Kidney (tissue), 14 donors: ENCODE results near the gene SMC5. TPM values are rescaled to one million over a fixed set of nuclear protein-coding genes. Genes with fewer than 3 reads are reported as not detected.

Experiments
- DNase-seq, 5 donors: peaks; one replicate each; pipeline ENCODE4 v3.0.0-alpha.2; 2013 to 2020
- FAIRE-seq: peaks from 2 replicates; lab custom pipeline; 2012; peaks lifted over from hg19 to GRCh38; lab: Jason Lieb, UNC
- H3K27ac ChIP-seq, 2 donors: one replicate each; pipeline ENCODE4 v1.7.0; 2013; ENCODE audit warnings: low read depth in 2 of 2, low read length in 2 of 2, inconsistent platforms in 1 of 2
- H3K27me3 ChIP-seq: one replicate; pipeline ENCODE4 v1.7.1; 2013; ENCODE audit warnings: low read length, inconsistent platforms; ENCODE audit not compliant: control insufficient read depth, insufficient read depth
- H3K36me3 ChIP-seq, 3 donors: one replicate each; pipeline versions ENCODE4 v1.7.0 to v1.7.1; 2013; ENCODE audit warnings: low read length in 3 of 3, control low read depth in 1 of 3, inconsistent platforms in 1 of 3; ENCODE audit not compliant: insufficient read depth in 3 of 3, control insufficient read depth in 2 of 3
- H3K4me1 ChIP-seq, 3 donors: one replicate each; pipeline versions ENCODE4 v1.7.0 to v1.7.1; 2013; ENCODE audit warnings: low read length in 3 of 3, inconsistent platforms in 1 of 3, low read depth in 1 of 3; ENCODE audit not compliant: control insufficient read depth in 2 of 3, insufficient read depth in 2 of 3
- H3K4me3 ChIP-seq, 3 donors: one replicate each; pipeline versions ENCODE4 v1.7.0 to v1.8.1; 2013; ENCODE audit warnings: low read length in 3 of 3, control low read depth in 1 of 3, inconsistent platforms in 1 of 3
- H3K9ac ChIP-seq, 3 donors: one replicate each; pipeline versions ENCODE4 v1.7.0 to v1.7.1; 2013; ENCODE audit warnings: low read length in 3 of 3, control low read depth in 1 of 3, inconsistent platforms in 1 of 3
- H3K9me3 ChIP-seq, 3 donors: one replicate each; pipeline versions ENCODE4 v1.7.0 to v1.7.1; 2013; ENCODE audit warnings: low read length in 3 of 3, control low read depth in 1 of 3, inconsistent platforms in 1 of 3; ENCODE audit not compliant: control insufficient read depth in 2 of 3, insufficient read depth in 1 of 3
- CTCF ChIP-seq: IDR thresholded peaks from 3 replicates; pipeline ENCODE4 v1.5.1; 2012; ENCODE audit warnings: mild to moderate bottlenecking, moderate library complexity, borderline replicate concordance; ENCODE audit not compliant: insufficient read depth; ENCODE audit errors: extremely low read depth
- intact Hi-C: fragments of 100-400 bp; cut with DNase I; formaldehyde crosslinking; loops from one replicate; pipeline ENCODE4 v1.11.1; 2022
- polyA plus RNA-seq: library from polyadenylated mRNA; stranded (reverse); fragments of 350-450 nt; fragmentation: Illumina TruSeq; extraction: RNeasy Lipid Tissue Mini Kit (QIAGEN cat#74804); gene quantifications from one replicate; pipeline ENCODE4 v1.2.3, GENCODE V29; 2014; ENCODE audit warnings: low read depth, low replicate concordance; ENCODE audit not compliant: insufficient read depth
- total RNA-seq: library from RNA; stranded (reverse); fragmentation: NEBNext Ultra II Directional; extraction: Animal tissue kit (Norgen Biotek cat#: 25700); gene quantifications from one replicate; pipeline ENCODE4 v1.2.1, GENCODE V29; 2021
- donor health status: control.
- donor health status: control.
- donor health status: control.
- donor health status: control.
- donor health status: control.
- donor health status: DM: yes; HTN: yes; CAD: no.
- donor health status: Normal renal cell carcinoma (clear cell type).

SMC5 gene
- total and polyA plus RNA-seq, 2 donors from 2014 or later = 5.5 to 29.6 TPM

DNA sequence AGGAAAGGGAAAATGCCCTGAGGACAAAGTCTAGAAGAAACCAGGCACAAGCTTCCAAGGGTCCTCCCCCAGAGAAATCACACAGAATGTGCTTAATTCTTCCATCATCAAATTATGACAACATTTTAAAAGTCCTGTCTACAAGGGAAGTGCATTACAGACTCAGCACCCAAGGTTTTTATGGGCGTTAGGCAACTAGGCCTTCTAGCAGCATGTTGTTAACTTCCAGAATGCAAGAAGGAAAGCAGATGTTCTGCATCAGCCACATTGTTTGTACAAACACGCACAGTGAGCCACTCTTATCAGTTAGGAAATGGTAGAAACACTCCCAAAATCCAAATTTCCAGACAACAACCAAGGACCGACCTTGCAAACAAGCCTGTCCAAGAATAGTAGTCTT, 26.5 kb downstream of the SMC5 start:
- DNase-seq (peak in 3 of 5 donors; percentile 17 to 84 (median 44)), FAIRE-seq (no peak)
- Histone ChIP-seq H3K4me3 (no peak overlapping the region), H3K9ac (no peak overlapping the region), H3K27ac (no peak overlapping the region), H3K27me3 (no peaks in the 10 kb centered on the region), H3K9me3 (no peaks in the 10 kb centered on the region), H3K36me3 (peaks cover 0 to 4% (median 2%) of the 10 kb centered on the region in 3 donors), H3K4me1 (peaks cover 4 to 5% (median 5%) of the 10 kb centered on the region in 3 donors)
- TF ChIP-seq CTCF = no peak
- intact Hi-C loops = no loop called here

- Histone ChIP-seq H3K27me3 (no peaks in the 10 kb centered on the region), H3K9ac (no peak overlapping the region), H3K9me3 (peaks cover 0 to under 1% (median 0%) of the 10 kb centered on the region in 3 donors), H3K36me3 (peaks cover 0 to 4% (median 2%) of the 10 kb centered on the region in 3 donors), H3K4me3 (no peak overlapping the region), H3K4me1 (peaks cover 4 to 5% (median 5%) of the 10 kb centered on the region in 3 donors), H3K27ac (no peak overlapping the region)
- intact Hi-C loops = no loop called here
- DNase-seq = peak in 1 of 5 donors; percentile 20
- no peak for FAIRE-seq
- no peak for TF ChIP-seq CTCF
Observed at GRCh38 chr9:70285981-70286598, 27.3 kb downstream of the SMC5 start.

DNA sequence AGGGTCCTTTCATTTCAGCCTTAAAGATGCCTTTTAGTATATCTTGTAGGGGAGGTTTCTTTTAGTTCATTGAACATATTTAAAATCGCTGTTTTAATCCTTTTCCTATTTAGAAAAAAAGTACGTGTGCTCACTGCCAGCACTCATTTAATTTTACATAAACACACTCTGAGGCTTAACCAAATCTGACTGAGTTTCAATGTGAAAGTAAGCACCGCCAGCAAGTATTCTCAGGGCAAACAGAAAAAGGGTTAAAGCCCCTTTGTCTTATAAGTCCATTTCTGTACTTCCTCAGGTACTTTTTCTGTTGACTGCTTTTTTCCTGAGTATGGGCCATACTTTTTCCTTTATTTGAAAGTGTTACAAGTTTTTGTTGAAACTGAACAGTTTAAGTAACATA, 31.8 kb downstream of the SMC5 start:
- Histone ChIP-seq H3K9ac (no peak overlapping the region), H3K4me3 (no peak overlapping the region), H3K36me3 (peaks cover 0 to 4% (median 2%) of the 10 kb centered on the region in 3 donors), H3K27me3 (no peaks in the 10 kb centered on the region), H3K9me3 (peaks cover 0 to 13% (median 0%) of the 10 kb centered on the region in 3 donors), H3K4me1 (no peaks in the 10 kb centered on the region), H3K27ac (no peak overlapping the region)
- TF ChIP-seq CTCF = no peak
- no peak for FAIRE-seq
- DNase-seq = no peak
- intact Hi-C loops = no loop called here
